MM.1S (cell line): ENCODE measurements around the gene IL19.

ENCODE experiments used
- EZH2 ChIP-seq: fragments of 300-600 bp; sonication (generic); optimal IDR thresholded peaks from 2 replicates; pipeline ENCODE3; 2017; ENCODE audit warnings: low read depth, mild to moderate bottlenecking, antibody characterized with exemption, low read length, mixed read lengths
- EZH2phosphoT487 ChIP-seq: fragments of 300-600 bp; sonication (generic); IDR thresholded peaks from 2 replicates; pipeline ENCODE4 v1.6.1; 2018; ENCODE audit warnings: antibody characterized with exemption, low read length
- TF ChIP-seq, protein P1 (sequence below): fragments of 300-600 bp; sonication (generic); IDR thresholded peaks from 2 replicates; pipeline ENCODE4 v1.5.1; 2016; ENCODE audit warnings: antibody characterized with exemption, low read length, mixed read lengths

DNA sequence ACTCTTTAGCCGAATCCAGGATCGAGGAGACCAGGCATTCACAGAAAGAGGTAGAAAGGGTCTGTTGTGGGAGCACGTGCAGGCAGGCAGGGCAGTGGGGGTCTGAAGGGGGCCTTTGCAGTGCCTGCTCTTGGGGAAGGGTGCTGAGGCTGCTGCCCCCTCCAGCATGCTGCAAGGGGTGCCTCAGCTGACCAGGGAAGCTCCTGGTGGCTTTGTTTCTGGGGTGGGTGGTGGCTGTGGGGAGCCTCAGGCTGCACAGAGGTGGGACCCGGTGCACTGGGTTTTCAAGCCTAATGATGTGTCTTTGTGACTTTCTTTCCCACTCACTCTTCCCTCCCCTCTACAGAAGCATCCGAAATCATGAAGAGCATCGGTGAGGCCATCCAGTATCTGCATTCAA, 41.5 kb upstream of the IL19 start:
- TF ChIP-seq, protein P1, sequence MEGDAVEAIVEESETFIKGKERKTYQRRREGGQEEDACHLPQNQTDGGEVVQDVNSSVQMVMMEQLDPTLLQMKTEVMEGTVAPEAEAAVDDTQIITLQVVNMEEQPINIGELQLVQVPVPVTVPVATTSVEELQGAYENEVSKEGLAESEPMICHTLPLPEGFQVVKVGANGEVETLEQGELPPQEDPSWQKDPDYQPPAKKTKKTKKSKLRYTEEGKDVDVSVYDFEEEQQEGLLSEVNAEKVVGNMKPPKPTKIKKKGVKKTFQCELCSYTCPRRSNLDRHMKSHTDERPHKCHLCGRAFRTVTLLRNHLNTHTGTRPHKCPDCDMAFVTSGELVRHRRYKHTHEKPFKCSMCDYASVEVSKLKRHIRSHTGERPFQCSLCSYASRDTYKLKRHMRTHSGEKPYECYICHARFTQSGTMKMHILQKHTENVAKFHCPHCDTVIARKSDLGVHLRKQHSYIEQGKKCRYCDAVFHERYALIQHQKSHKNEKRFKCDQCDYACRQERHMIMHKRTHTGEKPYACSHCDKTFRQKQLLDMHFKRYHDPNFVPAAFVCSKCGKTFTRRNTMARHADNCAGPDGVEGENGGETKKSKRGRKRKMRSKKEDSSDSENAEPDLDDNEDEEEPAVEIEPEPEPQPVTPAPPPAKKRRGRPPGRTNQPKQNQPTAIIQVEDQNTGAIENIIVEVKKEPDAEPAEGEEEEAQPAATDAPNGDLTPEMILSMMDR, result no peak
- TF ChIP-seq EZH2 (no peak), EZH2phosphoT487 (no peak)
